Peyer's patch (tissue), 4 donors: Measurements from ENCODE around the gene NPBWR2. TPM values are rescaled to one million over a fixed set of nuclear protein-coding genes. Genes with fewer than 3 reads are reported as not detected.

Experiments
- DNase-seq, 3 donors: peaks; one replicate each; pipeline ENCODE4 v3.0.0-alpha.2; 2017 to 2019
- H3K27ac ChIP-seq, 4 donors: fragments of 200-600 bp; sonication (generic); one replicate each; pipeline ENCODE4 v1.5.1; 2016 to 2019
- H3K27me3 ChIP-seq, 2 donors: fragments of 200-600 bp; sonication (generic); one replicate each; pipeline ENCODE4 v1.5.1; 2019
- H3K36me3 ChIP-seq, 3 donors: fragments of 200-600 bp; sonication (generic); one replicate each; pipeline ENCODE4 v1.5.1; 2016 to 2019
- H3K4me1 ChIP-seq, 4 donors: fragments of 200-600 bp; sonication (generic); one replicate each; pipeline ENCODE4 v1.5.1; 2016 to 2019
- H3K4me3 ChIP-seq, 4 donors: fragments of 200-600 bp; sonication (generic); 1 replicate in 3 of 4; 2 replicates in 1 of 4; pipeline ENCODE4 v1.5.1; 2016 to 2019; ENCODE audit warnings: mild to moderate bottlenecking in 1 of 4
- H3K9me3 ChIP-seq, 4 donors: fragments of 200-600 bp; sonication (generic); one replicate each; pipeline ENCODE4 v1.5.1; 2016 to 2019; ENCODE audit warnings: mild to moderate bottlenecking in 1 of 4
- CTCF ChIP-seq, 6 experiments: fragments of 450-650 bp in 4 of 6; fragments of 200-600 bp in 2 of 6; sonication (generic) in 1 of 6; IDR thresholded peaks; one replicate each; pipeline ENCODE4 v1.5.1; 2017 to 2019; ENCODE audit warnings: antibody characterized with exemption in 6 of 6, mild to moderate bottlenecking in 3 of 6, moderate library complexity in 1 of 6
- POLR2A ChIP-seq, 2 donors: fragments of 450-650 bp; IDR thresholded peaks; one replicate each; pipeline ENCODE4 v1.5.1; 2017; ENCODE audit warnings: antibody characterized with exemption in 2 of 2, mild to moderate bottlenecking in 2 of 2, moderate library complexity in 2 of 2
- total RNA-seq, 4 donors: library from RNA; depleted of rRNA; stranded (reverse); fragments of >200 nt; gene quantifications; one replicate each; pipeline ENCODE4 v1.1.0, GENCODE V29; 2016

Gene NPBWR2
- total RNA-seq, 4 donors from 2014 or later, result not detected

- TF ChIP-seq POLR2A (IDR thresholded peaks at IDR 0.05) (no peak), CTCF (IDR thresholded peaks at IDR 0.05) (no peak)
- H3K27ac ChIP-seq, result no peak overlapping the region
- peaks cover 0 to 15% (median 0%) of the 10 kb centered on the region in 4 donors for H3K4me1 ChIP-seq
- peaks cover 0 to 6% of the 10 kb centered on the region in 2 donors for H3K27me3 ChIP-seq
- H3K36me3 ChIP-seq, result no peaks in the 10 kb centered on the region
- H3K9me3 ChIP-seq, result no peaks in the 10 kb centered on the region
- H3K4me3 ChIP-seq, result no peak overlapping the region
- DNase-seq, result no peak
Measured at GRCh38 chr20:64096535-64096934, 10.8 kb downstream of the NPBWR2 start.

GRCh38 chr20:64095927-64096326 is 11.4 kb downstream of the NPBWR2 start:
- H3K27me3 ChIP-seq, result peaks cover 0 to under 1% of the 10 kb centered on the region in 2 donors
- H3K9me3 ChIP-seq, result no peaks in the 10 kb centered on the region

GRCh38 chr20:64095455-64095854 is 11.9 kb downstream of the NPBWR2 start:
- no peak for TF ChIP-seq POLR2A (IDR thresholded peaks at IDR 0.05)
- no peak for TF ChIP-seq CTCF (IDR thresholded peaks at IDR 0.05)
- H3K4me3 ChIP-seq, result no peak overlapping the region
- DNase-seq, result no peak
- no peak overlapping the region for H3K27ac ChIP-seq
- no peaks in the 10 kb centered on the region for H3K9me3 ChIP-seq
- no peaks in the 10 kb centered on the region for H3K27me3 ChIP-seq
- peaks cover 0 to 9% (median 0%) of the 10 kb centered on the region in 4 donors for H3K4me1 ChIP-seq
- no peaks in the 10 kb centered on the region for H3K36me3 ChIP-seq

More at GRCh38 chr20:64095927-64096326, 11.4 kb downstream of the NPBWR2 start:
- H3K4me1 ChIP-seq, result peaks cover 0 to 14% (median 0%) of the 10 kb centered on the region in 4 donors
- H3K4me3 ChIP-seq, result no peak overlapping the region
- TF ChIP-seq CTCF (IDR thresholded peaks at IDR 0.05), result no peak
- no peak for TF ChIP-seq POLR2A (IDR thresholded peaks at IDR 0.05)
- no peak overlapping the region for H3K27ac ChIP-seq
- no peak for DNase-seq
- H3K36me3 ChIP-seq, result no peaks in the 10 kb centered on the region

- no peak for TF ChIP-seq CTCF (IDR thresholded peaks at IDR 0.05)
- TF ChIP-seq POLR2A (IDR thresholded peaks at IDR 0.05), result no peak
- Histone ChIP-seq H3K4me3 (no peak overlapping the region), H3K27ac (no peak overlapping the region), H3K36me3 (no peaks in the 10 kb centered on the region), H3K4me1 (peaks cover 0 to 4% (median 0%) of the 10 kb centered on the region in 4 donors), H3K9me3 (no peaks in the 10 kb centered on the region), H3K27me3 (no peaks in the 10 kb centered on the region)
- no peak for DNase-seq
Measured at GRCh38 chr20:64093013-64093503, 14.3 kb downstream of the NPBWR2 start.

GRCh38 chr20:64092258-64093012 is 14.9 kb downstream of the NPBWR2 start:
- Histone ChIP-seq H3K4me3 (no peak overlapping the region), H3K4me1 (peaks cover 0 to 4% (median 0%) of the 10 kb centered on the region in 4 donors), H3K27me3 (no peaks in the 10 kb centered on the region), H3K9me3 (no peaks in the 10 kb centered on the region), H3K27ac (no peak overlapping the region), H3K36me3 (no peaks in the 10 kb centered on the region)
- TF ChIP-seq CTCF (IDR thresholded peaks at IDR 0.05), result no peak
- DNase-seq, result no peak
